Stimulated activated CD4-positive, alpha-beta T cell treated with anti-CD3 and anti-CD28 coated beads, Interleukin-4, amount 100 ng/mL, for 24 hours (primary cell): ENCODE measurements around the gene TDRD15.
"Not testable (repeated sequence)": the region's sequence is repeated elsewhere in the genome, so short reads cannot be mapped to it uniquely, and the experiment has no call there.

Experiments used
- DNase-seq: peaks from one replicate; pipeline ENCODE4 v3.0.0-alpha.2; 2020

Gene TDRD15

GRCh38 chr2:21148718-21149117, 24.9 kb downstream of the TDRD15 start:
- DNase-seq: no peak

- not testable (repeated sequence) for DNase-seq
Observed at GRCh38 chr2:21151234-21151633, 27.5 kb downstream of the TDRD15 start.

DNA sequence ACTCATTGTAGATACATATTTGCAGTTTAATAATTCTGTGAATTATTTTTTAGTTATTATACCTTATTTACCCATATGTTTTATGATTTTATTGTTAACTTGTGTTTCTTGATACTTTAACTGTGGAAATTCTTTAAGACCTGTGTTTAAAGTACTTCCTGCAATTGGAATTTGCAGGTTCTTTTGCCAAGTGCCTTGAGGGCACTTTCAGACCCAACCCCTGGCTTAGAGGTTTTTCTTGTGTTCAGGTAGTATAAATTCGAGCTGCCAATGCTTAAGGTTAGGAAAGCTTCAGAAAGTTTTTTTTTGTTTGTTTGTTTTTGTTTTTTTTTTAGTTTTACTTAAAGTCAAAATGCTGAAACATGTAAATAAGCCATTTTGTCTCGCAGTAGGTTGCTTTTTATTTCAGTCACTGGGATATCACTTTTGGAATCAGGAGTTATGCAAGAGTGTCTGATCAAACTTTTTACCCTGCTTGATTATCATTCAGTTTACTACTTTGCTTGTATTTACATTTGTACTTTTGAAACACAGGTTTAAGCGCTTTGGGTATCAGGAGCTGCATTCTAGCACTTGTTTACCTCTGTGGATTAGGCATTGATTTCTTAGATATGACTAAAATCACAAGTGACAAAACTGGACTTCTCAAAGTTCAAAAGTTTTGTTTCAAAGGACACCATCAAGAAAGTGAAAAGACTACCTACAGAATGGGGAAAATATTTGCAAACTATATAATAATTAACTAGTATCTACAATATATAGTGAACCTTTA, 31.8 kb downstream of the TDRD15 start:
- no peak for DNase-seq

DNA sequence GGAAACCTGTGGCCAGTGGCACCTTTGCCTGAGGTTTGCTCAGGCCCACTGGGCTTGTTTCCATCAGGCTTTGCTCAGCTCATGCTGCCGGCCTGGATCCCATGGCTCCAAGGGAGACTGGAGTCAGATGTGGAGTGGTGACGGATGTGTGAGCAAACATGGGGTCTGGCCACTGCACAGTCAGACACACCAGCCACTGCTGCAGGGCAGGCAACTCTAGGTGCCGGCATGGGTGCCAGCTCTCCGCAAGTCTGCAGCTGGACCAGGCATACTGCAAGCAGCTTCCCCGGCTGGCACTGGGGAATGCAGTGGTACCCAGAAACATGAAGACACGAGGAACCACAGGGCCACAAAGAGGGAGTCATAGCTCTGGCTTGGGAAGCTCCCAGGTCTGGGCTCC, 37.4 kb downstream of the TDRD15 start:
- no peak for DNase-seq

- DNase-seq: no peak
Observed at GRCh38 chr2:21161832-21162614, 38.3 kb downstream of the TDRD15 start.

DNA sequence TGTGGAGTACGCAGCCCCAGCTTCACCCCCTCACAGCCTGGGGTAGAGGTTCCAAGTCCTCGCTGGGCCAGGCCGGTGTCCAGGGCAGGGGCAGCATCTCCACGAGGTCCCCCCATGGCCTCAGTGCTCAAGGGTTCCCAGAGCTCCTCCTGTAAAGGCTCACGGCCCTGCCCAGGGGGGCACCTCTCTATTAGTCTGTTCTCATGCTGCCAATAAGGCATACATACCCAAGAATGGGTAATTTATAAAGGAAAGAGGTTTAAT, 38.8 kb downstream of the TDRD15 start:
- no peak for DNase-seq

DNA sequence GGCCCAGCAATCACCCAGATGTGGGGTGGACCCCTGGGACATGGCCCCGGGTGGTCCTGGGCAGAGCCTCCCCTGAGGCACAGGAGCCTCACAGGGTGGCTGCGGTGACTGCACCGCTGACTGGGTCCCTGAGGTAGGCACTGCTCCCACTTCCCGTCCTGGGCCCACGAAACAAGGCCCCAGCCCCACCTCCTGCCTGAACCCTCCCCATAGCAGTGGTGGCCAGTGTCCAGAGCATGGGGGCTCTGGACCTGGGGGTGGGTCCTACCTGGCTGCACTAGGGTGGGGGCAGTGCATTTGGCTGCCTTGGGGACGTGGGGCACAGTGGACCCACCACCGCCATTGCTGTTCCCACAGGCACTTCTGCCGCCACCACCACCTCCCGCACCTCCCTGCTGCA, 39.4 kb downstream of the TDRD15 start:
- no peak for DNase-seq

DNA sequence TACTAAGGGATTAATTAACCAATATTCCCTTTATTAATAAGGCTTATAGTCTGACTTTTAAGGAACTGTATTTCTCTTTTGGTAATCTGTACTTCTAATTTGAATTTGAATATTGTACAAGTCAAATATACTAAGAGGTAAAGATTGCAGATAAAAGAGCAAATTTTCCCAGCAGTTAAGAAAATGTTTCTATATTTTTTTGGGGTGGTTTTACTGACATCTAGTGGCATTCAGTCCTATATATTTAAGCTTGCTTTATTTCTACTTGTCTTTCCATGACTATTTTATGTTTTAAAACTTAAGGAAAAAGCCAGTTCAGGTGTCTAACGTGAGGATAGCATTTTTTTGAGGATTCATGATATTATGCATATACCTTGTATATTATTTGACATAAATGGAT, 41.6 kb downstream of the TDRD15 start:
- no peak for DNase-seq

DNA sequence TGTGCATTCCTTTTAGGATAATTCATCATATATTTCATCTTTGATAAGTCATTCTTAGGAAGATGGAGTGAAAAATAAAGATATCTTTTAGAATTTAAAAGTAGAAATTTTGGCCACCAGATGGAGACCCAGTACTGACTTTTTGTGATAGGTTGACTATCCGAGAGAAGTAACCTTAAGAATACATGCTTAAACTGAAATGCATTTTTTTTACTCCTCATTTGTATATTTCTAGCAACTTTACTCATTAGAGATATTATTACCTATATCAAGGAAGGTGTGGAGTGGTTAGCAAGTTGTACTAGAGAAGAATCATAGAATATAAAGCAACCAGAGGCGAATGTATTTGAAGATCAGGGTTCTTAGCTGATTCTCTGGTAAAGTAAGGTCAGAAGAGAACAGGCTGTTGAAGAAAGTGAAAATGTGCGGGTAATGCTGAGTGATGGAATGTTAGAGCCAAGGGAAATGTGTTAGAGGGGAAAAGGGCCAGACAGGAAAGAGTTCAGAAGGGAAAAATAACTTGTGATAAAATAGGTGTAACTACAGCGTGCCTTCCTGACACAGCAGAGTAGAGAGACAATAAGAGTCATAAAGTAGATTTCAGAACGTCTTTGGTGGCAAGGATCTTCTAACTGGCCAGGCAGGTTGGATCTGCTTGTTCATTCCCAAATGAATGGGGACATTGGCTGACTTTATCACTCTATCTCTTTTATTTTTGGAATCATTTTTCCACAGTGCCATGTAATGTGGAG, 52.3 kb downstream of the TDRD15 start:
- no peak for DNase-seq

DNA sequence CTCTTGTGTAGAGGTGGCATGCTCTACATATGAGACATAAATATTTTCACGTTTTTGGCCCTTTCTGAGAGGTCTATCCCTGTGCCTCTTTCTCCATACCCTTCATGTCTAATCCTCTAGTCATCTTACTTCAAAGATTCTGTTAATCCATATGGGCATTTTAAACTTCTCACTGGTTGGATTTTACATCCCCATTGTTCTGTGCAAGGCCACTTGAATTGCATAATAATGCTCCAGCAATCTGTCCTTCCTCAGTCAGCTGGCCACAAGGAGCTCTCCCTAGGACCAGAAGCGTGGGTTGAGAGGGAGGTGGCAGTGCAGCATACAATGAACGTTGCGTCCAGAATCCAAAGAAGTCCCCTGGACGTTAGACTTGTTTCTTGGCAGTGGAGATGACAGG, 58.2 kb downstream of the TDRD15 start:
- DNase-seq: no peak

GRCh38 chr2:21183306-21183705, 59.5 kb downstream of the TDRD15 start:
- DNase-seq: no peak

DNA sequence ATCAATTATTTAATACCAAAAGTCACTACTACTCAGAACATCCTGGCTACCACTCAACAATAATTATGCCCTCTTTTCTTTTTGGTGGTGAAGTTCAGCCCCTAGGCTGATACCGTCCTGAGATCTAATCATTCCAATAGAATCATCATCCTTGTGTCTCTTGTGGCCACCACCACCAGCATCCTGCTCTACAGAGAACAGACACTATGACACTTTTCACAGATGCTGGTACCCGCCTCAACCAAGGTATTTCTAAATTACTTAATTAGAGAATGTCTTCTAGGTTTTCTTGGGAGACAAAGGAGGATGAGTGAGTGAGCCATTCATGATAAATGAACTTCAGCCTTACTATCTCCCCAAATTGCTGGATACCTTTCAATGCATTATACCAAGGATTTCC, 60.0 kb downstream of the TDRD15 start:
- no peak for DNase-seq

- DNase-seq: no peak
Observed at GRCh38 chr2:21191535-21191934, 67.8 kb downstream of the TDRD15 start.
